GM19193 (cell line): ENCODE results near the gene ZMIZ1.

Experiments
- POLR2A ChIP-seq: IDR thresholded peaks from 4 replicates; pipeline ENCODE4 v1.6.1; 2011; ENCODE audit not compliant: insufficient read depth, insufficient read length; ENCODE audit errors: extremely low read depth

ZMIZ1 gene

GRCh38 chr10:79086822-79087221, 18.1 kb downstream of the ZMIZ1 start:
- TF ChIP-seq POLR2A: no peak

GRCh38 chr10:79087721-79088120, 19.0 kb downstream of the ZMIZ1 start:
- TF ChIP-seq POLR2A: no peak

GRCh38 chr10:79088176-79088575, 19.4 kb downstream of the ZMIZ1 start:
- no peak for TF ChIP-seq POLR2A

- no peak for TF ChIP-seq POLR2A
These were observed 20.0 kb downstream of the ZMIZ1 start for GRCh38 chr10:79088613-79089355.

GRCh38 chr10:79089632-79090031, 20.9 kb downstream of the ZMIZ1 start:
- TF ChIP-seq POLR2A: no peak

GRCh38 chr10:79090134-79090803, 21.5 kb downstream of the ZMIZ1 start:
- TF ChIP-seq POLR2A: no peak

- TF ChIP-seq POLR2A: no peak
These were observed 23.6 kb downstream of the ZMIZ1 start for GRCh38 chr10:79092292-79092896.

- no peak for TF ChIP-seq POLR2A
These were observed 25.1 kb downstream of the ZMIZ1 start for GRCh38 chr10:79093658-79094411.

- no peak for TF ChIP-seq POLR2A
These were observed 25.8 kb downstream of the ZMIZ1 start for GRCh38 chr10:79094412-79095175.

- no peak for TF ChIP-seq POLR2A
These were observed 26.6 kb downstream of the ZMIZ1 start for GRCh38 chr10:79095316-79095715.

- TF ChIP-seq POLR2A: no peak
These were observed 27.7 kb downstream of the ZMIZ1 start for GRCh38 chr10:79096514-79096913.

- no peak for TF ChIP-seq POLR2A
These were observed 28.5 kb downstream of the ZMIZ1 start for GRCh38 chr10:79097021-79097872.

- no peak for TF ChIP-seq POLR2A
These were observed 29.3 kb downstream of the ZMIZ1 start for GRCh38 chr10:79098061-79098460.
